Measurements from ENCODE around the gene ELOF1. TPM values are rescaled to one million over a fixed set of nuclear protein-coding genes. Genes with fewer than 3 reads are reported as not detected.

ELOF1 gene
- total RNA-seq, 4 donors from 2014 or later: 30.5 to 39.2 (median 32.2) TPM

DNA sequence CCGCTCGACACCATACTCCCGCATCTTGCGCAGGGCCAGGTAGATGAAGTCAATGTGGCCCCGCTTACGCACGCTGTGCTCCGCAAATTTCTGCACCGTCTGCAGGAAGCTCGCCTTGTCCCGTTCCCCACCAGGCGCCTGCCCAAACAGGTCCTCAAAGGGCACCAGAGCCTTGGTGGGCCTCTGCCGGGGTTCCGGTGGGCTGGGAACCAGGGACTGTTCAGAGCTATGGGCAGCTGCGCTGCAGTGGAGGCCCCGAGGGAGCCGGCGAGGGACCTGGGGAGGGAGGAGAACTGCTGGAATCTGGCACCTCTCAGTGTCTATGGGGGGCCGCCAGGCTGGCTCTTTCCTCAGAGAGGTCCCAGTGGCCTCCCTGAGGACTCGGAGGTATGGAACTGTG is 45.1 kb downstream of the ELOF1 start:
- Histone ChIP-seq H3K36me3 (peaks cover 0 to 66% (median 0%) of the 10 kb centered on the region in 3 donors), H3K4me3 (no peak overlapping the region), H3K4me1 (no peaks in the 10 kb centered on the region), H3K27me3 (no peaks in the 10 kb centered on the region), H3K9me3 (no peaks in the 10 kb centered on the region), H3K27ac (no peak overlapping the region)
- no peak for TF ChIP-seq POLR2A (IDR thresholded peaks at IDR 0.05)
- TF ChIP-seq, protein P1, sequence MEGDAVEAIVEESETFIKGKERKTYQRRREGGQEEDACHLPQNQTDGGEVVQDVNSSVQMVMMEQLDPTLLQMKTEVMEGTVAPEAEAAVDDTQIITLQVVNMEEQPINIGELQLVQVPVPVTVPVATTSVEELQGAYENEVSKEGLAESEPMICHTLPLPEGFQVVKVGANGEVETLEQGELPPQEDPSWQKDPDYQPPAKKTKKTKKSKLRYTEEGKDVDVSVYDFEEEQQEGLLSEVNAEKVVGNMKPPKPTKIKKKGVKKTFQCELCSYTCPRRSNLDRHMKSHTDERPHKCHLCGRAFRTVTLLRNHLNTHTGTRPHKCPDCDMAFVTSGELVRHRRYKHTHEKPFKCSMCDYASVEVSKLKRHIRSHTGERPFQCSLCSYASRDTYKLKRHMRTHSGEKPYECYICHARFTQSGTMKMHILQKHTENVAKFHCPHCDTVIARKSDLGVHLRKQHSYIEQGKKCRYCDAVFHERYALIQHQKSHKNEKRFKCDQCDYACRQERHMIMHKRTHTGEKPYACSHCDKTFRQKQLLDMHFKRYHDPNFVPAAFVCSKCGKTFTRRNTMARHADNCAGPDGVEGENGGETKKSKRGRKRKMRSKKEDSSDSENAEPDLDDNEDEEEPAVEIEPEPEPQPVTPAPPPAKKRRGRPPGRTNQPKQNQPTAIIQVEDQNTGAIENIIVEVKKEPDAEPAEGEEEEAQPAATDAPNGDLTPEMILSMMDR (IDR thresholded peaks at IDR 0.05): no peak
- DNase-seq: no peak

DNA sequence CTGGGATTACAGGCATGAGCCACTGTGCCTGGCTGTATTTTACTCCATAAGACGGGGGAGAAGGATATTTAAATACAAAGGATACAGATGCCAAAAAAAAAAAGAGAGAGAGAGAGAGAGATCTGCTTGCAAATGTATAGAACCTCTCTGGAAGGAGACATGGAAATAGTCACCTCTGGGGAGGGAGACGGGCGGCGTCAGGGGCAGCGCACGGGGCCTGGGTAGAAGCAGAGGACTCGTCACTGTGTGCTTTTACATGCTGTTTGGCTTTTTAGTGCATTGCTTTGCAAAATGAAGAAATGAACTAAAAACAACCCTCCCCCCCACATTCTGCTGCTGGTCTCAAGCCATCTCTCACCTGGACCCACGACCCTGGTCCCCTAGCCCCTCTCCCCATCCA is 48.6 kb downstream of the ELOF1 start:
- no peak for TF ChIP-seq POLR2A (IDR thresholded peaks at IDR 0.05)
- TF ChIP-seq, protein P1 (IDR thresholded peaks at IDR 0.05): no peak
- DNase-seq: no peak
- Histone ChIP-seq H3K27ac (no peak overlapping the region), H3K27me3 (no peaks in the 10 kb centered on the region), H3K4me3 (no peak overlapping the region), H3K36me3 (peaks cover 0 to 35% (median 0%) of the 10 kb centered on the region in 3 donors), H3K4me1 (peaks cover 0 to 8% (median 0%) of the 10 kb centered on the region in 4 donors), H3K9me3 (no peaks in the 10 kb centered on the region)

DNA sequence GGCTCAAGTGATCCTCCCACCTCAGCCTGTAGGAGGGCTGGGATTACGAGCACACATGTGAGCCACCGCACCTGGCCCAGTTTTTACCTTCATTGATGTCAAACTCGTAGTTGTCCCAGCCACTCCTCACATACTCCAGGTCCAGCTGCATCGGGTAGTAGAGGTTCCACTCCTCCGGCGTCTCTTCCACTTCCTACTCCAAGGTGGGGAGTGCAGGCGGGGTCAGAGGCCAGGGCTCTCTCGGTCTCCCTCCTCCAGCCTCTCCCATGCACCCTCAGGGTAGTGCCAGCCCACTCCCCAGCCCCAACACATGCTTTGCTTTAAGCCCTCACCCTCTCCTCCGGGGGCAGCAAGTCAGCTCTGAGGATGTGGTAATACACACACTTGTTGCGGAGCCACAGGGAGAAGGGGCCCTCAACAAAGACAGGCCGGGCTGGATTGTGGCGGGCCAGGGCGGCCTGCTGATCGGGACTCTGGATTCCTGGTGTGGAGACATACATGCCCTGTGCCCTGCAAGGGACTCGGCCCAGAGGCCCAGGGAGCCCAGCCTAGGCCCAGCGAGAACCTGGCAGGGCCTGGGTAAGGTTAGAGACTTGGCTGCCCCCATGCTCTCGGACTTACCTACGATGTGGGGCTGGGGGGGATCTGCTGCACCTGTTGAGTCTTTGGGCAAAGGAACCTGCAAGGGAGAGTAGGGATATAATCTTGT is 51.5 kb downstream of the ELOF1 start:
- Histone ChIP-seq H3K4me1 (peaks cover 0 to 8% (median 0%) of the 10 kb centered on the region in 4 donors), H3K27me3 (no peaks in the 10 kb centered on the region), H3K36me3 (peaks cover 0 to 18% (median 0%) of the 10 kb centered on the region in 3 donors), H3K4me3 (no peak overlapping the region), H3K27ac (no peak overlapping the region), H3K9me3 (no peaks in the 10 kb centered on the region)
- TF ChIP-seq, protein P1 (IDR thresholded peaks at IDR 0.05): no peak
- TF ChIP-seq POLR2A (IDR thresholded peaks at IDR 0.05): no peak
- DNase-seq: no peak

DNA sequence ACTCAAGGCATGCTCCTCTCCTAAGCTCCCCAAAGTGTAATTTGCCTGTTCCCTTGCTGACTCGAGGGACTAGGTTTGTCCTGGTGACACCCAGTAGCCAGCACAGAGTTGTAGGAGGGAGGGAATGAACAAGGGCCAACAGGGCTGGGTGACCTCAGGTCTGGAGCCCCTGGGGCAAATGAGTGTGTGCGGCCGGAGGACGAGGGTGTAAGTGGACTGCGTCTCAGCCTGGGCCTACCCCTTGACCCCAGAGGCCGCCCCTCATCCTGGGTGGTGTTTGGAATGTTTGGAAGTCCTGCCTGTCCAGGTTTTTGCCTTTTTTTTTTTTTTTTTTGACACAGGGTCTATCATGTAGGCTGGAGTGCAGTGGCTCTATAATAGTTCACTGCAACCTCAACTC is 52.1 kb downstream of the ELOF1 start:
- no peak for TF ChIP-seq POLR2A (IDR thresholded peaks at IDR 0.05)
- TF ChIP-seq, protein P1 (IDR thresholded peaks at IDR 0.05): no peak
- no peak for DNase-seq
- Histone ChIP-seq H3K4me1 (peaks cover 0 to 8% (median 0%) of the 10 kb centered on the region in 4 donors), H3K4me3 (no peak overlapping the region), H3K36me3 (peaks cover 0 to 12% (median 0%) of the 10 kb centered on the region in 3 donors), H3K9me3 (no peaks in the 10 kb centered on the region), H3K27ac (peak overlapping the region in 1 of 4 donors; percentile 94), H3K27me3 (no peaks in the 10 kb centered on the region)

DNA sequence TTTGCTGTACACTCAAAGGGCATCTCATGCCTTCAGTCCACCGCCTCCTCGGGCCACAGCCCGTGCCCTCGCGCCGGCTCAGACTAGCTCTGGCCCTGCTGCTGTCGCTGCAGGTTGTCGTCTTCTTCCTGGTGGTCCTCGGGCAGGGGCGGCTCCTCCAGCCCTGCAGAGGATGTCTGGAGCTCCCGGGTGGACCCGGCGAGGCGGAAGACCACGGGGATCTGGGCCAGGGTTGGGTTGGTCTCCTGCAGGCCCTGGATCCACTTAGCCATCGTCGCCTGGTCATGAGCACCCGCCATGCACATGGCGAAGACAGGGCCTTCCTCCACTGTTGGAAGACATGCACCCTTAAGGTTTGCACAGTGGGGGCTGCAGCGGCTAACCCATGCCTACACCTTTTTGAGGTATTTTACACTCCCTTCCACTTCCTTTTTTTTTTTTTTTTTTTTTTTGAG is 52.9 kb downstream of the ELOF1 start:
- Histone ChIP-seq H3K27ac (peak overlapping the region; percentile 93 to 99 (median 96)), H3K9me3 (no peaks in the 10 kb centered on the region), H3K4me1 (peaks cover 0 to 8% (median 0%) of the 10 kb centered on the region in 4 donors), H3K27me3 (no peaks in the 10 kb centered on the region), H3K4me3 (peak overlapping the region; percentile 85 to 100 (median 98)), H3K36me3 (peaks cover 0 to 4% (median 0%) of the 10 kb centered on the region in 3 donors)
- no peak for TF ChIP-seq POLR2A (IDR thresholded peaks at IDR 0.05)
- TF ChIP-seq, protein P1 (IDR thresholded peaks at IDR 0.05): no peak
- no peak for DNase-seq

Measured in Peyer's patch (tissue), 4 donors.